ENCODE results near the gene MYO3B.

GRCh38 chr2:170262343-170262742 is 84.4 kb downstream of the MYO3B start:
- no peak for TF ChIP-seq CTCF (optimal IDR thresholded peaks at IDR 0.05 in 1 of 3, IDR thresholded peaks at IDR 0.05 in 1 of 3, conservative IDR thresholded peaks at IDR 0.05 in 1 of 3; ENCODE audit: extremely low read depth in 1 of 3, insufficient read depth in 2 of 3, low read length in 3 of 3)
- no peak for TF ChIP-seq EZH2 (IDR thresholded peaks at IDR 0.05; ENCODE audit: low read length)
